A549 (cell line): ENCODE measurements around the gene TMED6. TPM values are rescaled to one million over a fixed set of nuclear protein-coding genes. Genes with fewer than 3 reads are reported as not detected.

Source experiments
- ATAC-seq, 2 experiments: fragments of 200-7000 bp in 1 of 2; fragments of >200 bp in 1 of 2; cut with Nextera tagmentation in 1 of 2; cut with Tn5 transposase in 1 of 2; 3 replicates each; pipeline versions ENCODE4 v1.8.0 to v1.9.1; 2018 to 2020; ENCODE audit warnings: mild to moderate bottlenecking in 1 of 2, moderate library complexity in 1 of 2
- CTCF ChIA-PET: fragments of 300-600 bp; sonication (Branson Sonifier 250); formaldehyde crosslinking; extraction: SDS; loops from one replicate; lab custom pipeline; 2021; ENCODE audit warnings: antibody characterized with exemption, inconsistent platforms; lab: Yijun Ruan, JAX
- POLR2A ChIA-PET: fragments of 350-600 bp; formaldehyde crosslinking; extraction: SDS; loops from one replicate; lab custom pipeline; 2021; ENCODE audit warnings: antibody characterized with exemption, inconsistent platforms; lab: Yijun Ruan, JAX
- DNase-seq, 2 experiments: peaks; one replicate each; pipeline versions ENCODE4 v3.0.0 to v3.0.0-alpha.2; 2011 to 2016; ENCODE audit warnings: low read depth in 1 of 2, low spot score in 1 of 2
- FAIRE-seq: peaks from 2 replicates; lab custom pipeline; 2011; peaks lifted over from hg19 to GRCh38; lab: Jason Lieb, UNC
- H3K27ac ChIP-seq, 2 experiments: fragments of >200 bp; sonication (Bioruptor Twin); formaldehyde crosslinking; 3 replicates each; pipeline ENCODE4 v1.5.1; 2016 to 2017
- H3K4me1 ChIP-seq: fragments of >200 bp; sonication (Bioruptor Twin); formaldehyde crosslinking; 3 replicates; pipeline ENCODE4 v1.6.1; 2016
- H3K4me2 ChIP-seq: fragments of >200 bp; sonication (Bioruptor Twin); formaldehyde crosslinking; 3 replicates; pipeline ENCODE4 v1.6.1; 2016
- H3K4me3 ChIP-seq: fragments of >200 bp; sonication (Bioruptor Twin); formaldehyde crosslinking; 3 replicates; pipeline ENCODE4 v1.5.1; 2016
- H3K9me3 ChIP-seq: fragments of >200 bp; sonication (Bioruptor Twin); formaldehyde crosslinking; 3 replicates; pipeline ENCODE4 v1.6.1; 2016
- ATOH8 ChIP-seq: fragments of 250-450 bp; sonication (Bioruptor Pico); IDR thresholded peaks from 2 replicates; pipeline ENCODE4 v1.5.0; 2020; ENCODE audit warnings: low read depth, mild to moderate bottlenecking, moderate library complexity
- BHLHE40 ChIP-seq: IDR thresholded peaks from 2 replicates; pipeline ENCODE4 v1.6.1; 2012; ENCODE audit warnings: low read depth, low read length, inconsistent platforms
- CBX2 ChIP-seq: fragments of 200-600 bp; sonication (generic); IDR thresholded peaks from 2 replicates; pipeline ENCODE4 v1.6.1; 2016; ENCODE audit warnings: low read depth, mild to moderate bottlenecking, borderline replicate concordance
- CHD2 ChIP-seq: fragments of 150-350 bp; IDR thresholded peaks from 2 replicates; pipeline ENCODE4 v1.6.1; 2014; ENCODE audit warnings: low read length; ENCODE audit not compliant: partially characterized antibody
- CHD4 ChIP-seq: fragments of 200-600 bp; sonication (generic); IDR thresholded peaks from 2 replicates; pipeline ENCODE4 v1.6.1; 2016; ENCODE audit warnings: antibody characterized with exemption, mild to moderate bottlenecking, borderline replicate concordance
- CTCF ChIP-seq: fragments of >200 bp; sonication (Bioruptor Twin); formaldehyde crosslinking; IDR thresholded peaks from 3 replicates; pipeline ENCODE4 v1.5.1; 2016
- E2F6 ChIP-seq: IDR thresholded peaks from 2 replicates; pipeline ENCODE4 v1.6.1; 2012; ENCODE audit warnings: low read depth, borderline replicate concordance
- EHMT2 ChIP-seq: fragments of 200-600 bp; sonication (generic); IDR thresholded peaks from 2 replicates; pipeline ENCODE4 v1.6.1; 2016; ENCODE audit warnings: antibody characterized with exemption, low read depth, mild to moderate bottlenecking, moderate library complexity
- ELK1 ChIP-seq: fragments of 150-350 bp; IDR thresholded peaks from 2 replicates; pipeline ENCODE4 v1.6.1; 2014; ENCODE audit warnings: low read depth, mild to moderate bottlenecking, low read length
- GATA3 ChIP-seq: IDR thresholded peaks from 2 replicates; pipeline ENCODE4 v1.6.1; 2012; ENCODE audit warnings: borderline replicate concordance
- HES2 ChIP-seq: fragments of >200 bp; sonication (Bioruptor Twin); formaldehyde crosslinking; IDR thresholded peaks from 2 replicates; pipeline ENCODE4 v1.6.1; 2016
- HOXB13 ChIP-seq: fragments of 250-450 bp; sonication (Bioruptor Pico); IDR thresholded peaks from 2 replicates; pipeline ENCODE4 v1.5.0; 2020; ENCODE audit warnings: low read depth, mild to moderate bottlenecking, moderate library complexity
- KDM5A ChIP-seq: fragments of 200-600 bp; sonication (generic); IDR thresholded peaks from 2 replicates; pipeline ENCODE4 v1.6.1; 2016; ENCODE audit warnings: antibody characterized with exemption, mild to moderate bottlenecking
- RCOR1 ChIP-seq: fragments of 150-350 bp; IDR thresholded peaks from 2 replicates; pipeline ENCODE4 v1.6.1; 2014; ENCODE audit warnings: antibody characterized with exemption, low read length, low read depth
- REST ChIP-seq: fragments of 200-600 bp; sonication (generic); IDR thresholded peaks from 2 replicates; pipeline ENCODE4 v1.6.1; 2016; ENCODE audit warnings: antibody characterized with exemption, mild to moderate bottlenecking, moderate library complexity
- RNF2 ChIP-seq: fragments of 200-600 bp; sonication (generic); IDR thresholded peaks from 2 replicates; pipeline ENCODE4 v1.6.1; 2016; ENCODE audit warnings: low read depth, mild to moderate bottlenecking, antibody characterized with exemption, moderate library complexity, borderline replicate concordance
- ZNF302 ChIP-seq: fragments of 250-450 bp; sonication (Bioruptor Pico); IDR thresholded peaks from 2 replicates; pipeline ENCODE4 v1.9.0; 2021; ENCODE audit warnings: inconsistent platforms, mild to moderate bottlenecking, moderate library complexity
- WGBS: methylation state at CpG from one replicate; pipeline ENCODE4 v1.1.6; 2017; ENCODE audit errors: missing lambda C conversion rate; 5-methylcytosine and 5-hydroxymethylcytosine counted together
- polyA plus RNA-seq, 4 experiments: library from polyadenylated mRNA; depleted of rRNA in 3 of 4; stranded (reverse); fragments of >200 nt; fragmentation: RNase III in 1 of 4; extraction: RNeasy Plus Mini Kit Qiagen cat#74134 plus additional on column Dnase treatment in 1 of 4; gene quantifications; 2 replicates in 3 of 4; 3 replicates in 1 of 4; pipeline ENCODE4 v1.2.3, GENCODE V29; 2011 to 2017

TMED6 gene
- polyA plus RNA-seq, 2 of the 4 experiments (the other 2 are of a cell fraction): 0.19 TPM; not detected in 1

GRCh38 chr16:69318911-69319289, 32.7 kb downstream of the TMED6 start:
- Histone ChIP-seq H3K4me1 (0 out of 3 replicates have a peak, but pooled peaks cover under 1% of the 10 kb centered on the region), H3K4me2 (no peak overlapping the region), H3K9me3 (no peaks in the 10 kb centered on the region), H3K4me3 (no peak overlapping the region), H3K27ac (no peak overlapping the region)
- peak in 1 of 2 experiments; percentile 17; a peak in 2 of 6 replicates for ATAC-seq
- no peak for FAIRE-seq
- 74% methylated on average over 8 of the region's 10 CpGs for WGBS
- POLR2A ChIA-PET: interaction anchor here (0.8 kb wide), 1 partner anchor 11 kb away, joined by 4 read pairs; no protein-coding TSS in a partner anchor
- CTCF ChIA-PET: interaction anchor here (1.2 to 2.0 kb wide), 2 partner anchors 9 to 169 kb away, joined by 3 to 5 read pairs; no protein-coding TSS in a partner anchor
- DNase-seq: no peak
- TF ChIP-seq CTCF (no peak), RNF2 (no peak), HOXB13 (CRISPR knock-in tag) (no peak), HES2 (no peak), BHLHE40 (no peak), CHD4 (no peak), E2F6 (no peak), RCOR1 (no peak), GATA3 (no peak), KDM5A (no peak), REST (no peak), ATOH8 (CRISPR knock-in tag) (no peak), ELK1 (no peak), CBX2 (no peak), CHD2 (no peak), ZNF302 (CRISPR knock-in tag) (no peak), EHMT2 (no peak)
